Measurements from ENCODE around the gene RAG2. TPM values are rescaled to one million over a fixed set of nuclear protein-coding genes. Genes with fewer than 3 reads are reported as not detected.

RAG2 gene
- total RNA-seq: 1 to 10 TPM in 1 of 4 donors, not detected in 3; 1.6 TPM

- intact Hi-C loops (cut with DNase I; ENCODE audit: low total_unique reads): no loop called here
- no peaks in the 10 kb centered on the region for H3K4me1 ChIP-seq
- no peak for DNase-seq
- H3K27ac ChIP-seq: no peak within 1 kb of the TSS
- H3K36me3 ChIP-seq: no peaks in the 10 kb centered on the region
- TF ChIP-seq POLR2A (IDR thresholded peaks at IDR 0.05) (no peak), CTCF (IDR thresholded peaks at IDR 0.05) (no peak)
- H3K27me3 ChIP-seq: no peaks in the 10 kb centered on the region
- no peaks in the 10 kb centered on the region for H3K9me3 ChIP-seq
- no peak within 1 kb of the TSS for H3K4me3 ChIP-seq
Observed at GRCh38 chr11:36598051-36598450, at the start of gene RAG2. RAG2 (minus strand) TSS chr11:36598236; CDS start chr11:36594168, 4,068 bp downstream.

- H3K4me3 ChIP-seq: no peak overlapping the region
- TF ChIP-seq POLR2A (IDR thresholded peaks at IDR 0.05): no peak
- no peak for TF ChIP-seq CTCF (IDR thresholded peaks at IDR 0.05)
- DNase-seq: no peak
- H3K4me1 ChIP-seq: no peaks in the 10 kb centered on the region
- no peaks in the 10 kb centered on the region for H3K36me3 ChIP-seq
- no peaks in the 10 kb centered on the region for H3K9me3 ChIP-seq
- intact Hi-C loops (cut with DNase I; ENCODE audit: low total_unique reads): no loop called here
- no peaks in the 10 kb centered on the region for H3K27me3 ChIP-seq
- H3K27ac ChIP-seq: no peak overlapping the region
Observed at GRCh38 chr11:36638556-36638955, 40.5 kb upstream of the RAG2 start.

GRCh38 chr11:36635066-36635862, 37.2 kb upstream of the RAG2 start:
- no peaks in the 10 kb centered on the region for H3K4me1 ChIP-seq
- DNase-seq: no peak
- H3K27ac ChIP-seq: no peak overlapping the region
- no peaks in the 10 kb centered on the region for H3K36me3 ChIP-seq
- no peaks in the 10 kb centered on the region for H3K27me3 ChIP-seq
- no peak for TF ChIP-seq POLR2A (IDR thresholded peaks at IDR 0.05)
- no peak for TF ChIP-seq CTCF (IDR thresholded peaks at IDR 0.05)
- no peaks in the 10 kb centered on the region for H3K9me3 ChIP-seq
- intact Hi-C loops (cut with DNase I; ENCODE audit: low total_unique reads): no loop called here
- no peak overlapping the region for H3K4me3 ChIP-seq

- TF ChIP-seq CTCF (IDR thresholded peaks at IDR 0.05) (no peak), POLR2A (IDR thresholded peaks at IDR 0.05) (no peak)
- Histone ChIP-seq H3K4me3 (no peak overlapping the region), H3K27ac (no peak overlapping the region), H3K9me3 (no peaks in the 10 kb centered on the region), H3K27me3 (no peaks in the 10 kb centered on the region), H3K4me1 (no peaks in the 10 kb centered on the region), H3K36me3 (no peaks in the 10 kb centered on the region)
- intact Hi-C loops (cut with DNase I; ENCODE audit: low total_unique reads): no loop called here
- no peak for DNase-seq
Observed at GRCh38 chr11:36631774-36632173, 33.7 kb upstream of the RAG2 start.

DNA sequence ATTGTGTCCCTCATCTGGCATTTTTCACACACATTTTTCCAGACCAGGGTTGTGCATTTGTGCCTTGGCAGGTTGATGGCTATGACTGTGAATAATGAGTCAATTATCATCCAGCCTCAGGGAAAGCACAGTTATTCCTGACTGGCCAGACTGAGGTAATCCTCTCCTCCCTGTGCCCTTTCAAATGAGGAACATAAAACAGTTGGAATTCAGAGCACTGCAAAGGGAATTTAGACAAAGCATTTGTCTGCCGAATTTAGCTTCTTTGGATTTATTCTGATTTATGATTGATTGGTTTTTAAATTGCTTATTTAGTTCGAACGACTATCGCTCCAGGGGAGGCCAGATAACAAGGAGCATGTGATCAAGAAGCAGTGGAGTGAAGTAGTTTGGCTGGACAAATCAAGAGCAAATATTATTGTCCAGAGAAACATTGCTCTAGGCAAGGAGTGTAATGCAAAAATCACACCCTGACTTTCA, 30.8 kb upstream of the RAG2 start:
- intact Hi-C loops (cut with DNase I; ENCODE audit: low total_unique reads): no loop called here
- DNase-seq: no peak
- H3K36me3 ChIP-seq: no peaks in the 10 kb centered on the region
- TF ChIP-seq POLR2A (IDR thresholded peaks at IDR 0.05) (no peak), CTCF (IDR thresholded peaks at IDR 0.05) (no peak)
- H3K9me3 ChIP-seq: no peaks in the 10 kb centered on the region
- H3K4me3 ChIP-seq: no peak overlapping the region
- no peak overlapping the region for H3K27ac ChIP-seq
- no peaks in the 10 kb centered on the region for H3K27me3 ChIP-seq
- H3K4me1 ChIP-seq: no peaks in the 10 kb centered on the region
